HepG2 (cell line): Measurements from ENCODE around the gene EIF2AK2. TPM values are rescaled to one million over a fixed set of nuclear protein-coding genes. Genes with fewer than 3 reads are reported as not detected.

Source experiments
- GABPB1 ChIP-seq: IDR thresholded peaks from 2 replicates; pipeline ENCODE4 v1.6.1; 2016; ENCODE audit warnings: mild to moderate bottlenecking, missing genetic modification reagents, moderate library complexity, missing compliant biosample characterization
- GATAD2A ChIP-seq: IDR thresholded peaks from 2 replicates; pipeline ENCODE4 v1.6.1; 2016
- GFI1 ChIP-seq: sonication (generic); formaldehyde crosslinking; IDR thresholded peaks from 2 replicates; pipeline ENCODE4 v1.5.0; 2020; ENCODE audit warnings: missing genetic modification reagents, mild to moderate bottlenecking, borderline replicate concordance
- KDM5A ChIP-seq: fragments of 200-600 bp; sonication (generic); IDR thresholded peaks from 2 replicates; pipeline ENCODE4 v1.7.0; 2018; ENCODE audit warnings: antibody characterized with exemption, mild to moderate bottlenecking, low read length, borderline replicate concordance
- MAZ ChIP-seq, 2 experiments: sonication (generic) in 1 of 2; formaldehyde crosslinking in 1 of 2; IDR thresholded peaks; 2 replicates each; pipeline versions ENCODE4 v1.5.0 to v1.6.1; 2012 to 2020; ENCODE audit warnings: low read depth in 2 of 2, mild to moderate bottlenecking in 2 of 2, borderline replicate concordance in 1 of 2, improper control_type of control experiment in 1 of 2, low read length in 1 of 2, missing genetic modification reagents in 1 of 2, moderate library complexity in 1 of 2
- MBNL3 ChIP-seq: fragments of 250-450 bp; sonication (Bioruptor Pico); conservative IDR thresholded peaks from 2 replicates; pipeline ENCODE4 v1.8.0; 2022; ENCODE audit warnings: mild to moderate bottlenecking, inconsistent platforms
- RAD51 ChIP-seq: fragments of 450-650 bp; IDR thresholded peaks from 2 replicates; pipeline ENCODE4 v1.6.1; 2016; ENCODE audit warnings: borderline replicate concordance
- SKI ChIP-seq: fragments of 450-650 bp; IDR thresholded peaks from one replicate; pipeline ENCODE4 v1.6.1; 2018; ENCODE audit warnings: mild to moderate bottlenecking; ENCODE audit not compliant: partially characterized antibody
- SMAD3 ChIP-seq: sonication (generic); formaldehyde crosslinking; IDR thresholded peaks from 2 replicates; pipeline ENCODE4 v1.4.0; 2020; ENCODE audit warnings: missing genetic modification reagents
- SOX5 ChIP-seq: IDR thresholded peaks from 2 replicates; pipeline ENCODE4 v1.6.1; 2016; ENCODE audit warnings: borderline replicate concordance
- STAG1 ChIP-seq: sonication (generic); formaldehyde crosslinking; IDR thresholded peaks from 2 replicates; pipeline ENCODE4 v1.4.0; 2020; ENCODE audit warnings: missing genetic modification reagents
- TARDBP ChIP-seq: sonication (generic); formaldehyde crosslinking; IDR thresholded peaks from 2 replicates; pipeline ENCODE4 v1.8.0; 2022; ENCODE audit warnings: mild to moderate bottlenecking, missing genetic modification reagents
- XRCC5 ChIP-seq: fragments of 200-400 bp; formaldehyde crosslinking; optimal IDR thresholded peaks from 2 replicates; pipeline ENCODE3; 2017; ENCODE audit warnings: mild to moderate bottlenecking, low read length
- ZFP37 ChIP-seq: sonication (generic); formaldehyde crosslinking; IDR thresholded peaks from 2 replicates; pipeline ENCODE4 v1.4.0; 2020; ENCODE audit warnings: missing genetic modification reagents, borderline replicate concordance
- ZNF121 ChIP-seq: sonication (generic); formaldehyde crosslinking; IDR thresholded peaks from 2 replicates; pipeline ENCODE4 v1.5.0; 2020; ENCODE audit warnings: mild to moderate bottlenecking, missing genetic modification reagents
- ZNF460 ChIP-seq: sonication (generic); formaldehyde crosslinking; IDR thresholded peaks from 2 replicates; pipeline ENCODE4 v1.5.1; 2020; ENCODE audit warnings: missing genetic modification reagents, mild to moderate bottlenecking, borderline replicate concordance
- ZNF550 ChIP-seq: sonication (generic); formaldehyde crosslinking; IDR thresholded peaks from 2 replicates; pipeline ENCODE4 v1.4.0; 2020; ENCODE audit warnings: mild to moderate bottlenecking, missing genetic modification reagents, borderline replicate concordance
- ZNF772 ChIP-seq: sonication (generic); formaldehyde crosslinking; IDR thresholded peaks from 2 replicates; pipeline ENCODE4 v1.5.0; 2020; ENCODE audit warnings: mild to moderate bottlenecking, missing genetic modification reagents
- polyA plus RNA-seq, 8 experiments: library from polyadenylated mRNA; depleted of rRNA in 3 of 8; stranded (reverse) in 7 of 8; unstranded in 1 of 8; fragments of >200 nt; fragmentation: Illumina TruSeq in 4 of 8; extraction: Trizol in 4 of 8; gene quantifications; 2 replicates each; pipeline versions ENCODE4 v1.2.1 to v1.2.3, GENCODE V29; 2011 to 2016; ENCODE audit warnings: low read depth in 4 of 8, missing spikeins in 1 of 8, mixed read lengths in 1 of 8; ENCODE audit not compliant: insufficient read depth in 1 of 8
- total RNA-seq, 5 experiments: library from RNA; depleted of rRNA; stranded (reverse); fragments of >200 nt; fragmentation: Illumina TruSeq; extraction: Trizol; gene quantifications; 2 replicates each; pipeline ENCODE4 v1.2.3, GENCODE V29; 2016; ENCODE audit warnings: low read depth in 1 of 5
- TF ChIP-seq, protein P1 (sequence below): sonication (generic); formaldehyde crosslinking; IDR thresholded peaks from 2 replicates; pipeline ENCODE4 v1.5.1; 2020; ENCODE audit warnings: missing genetic modification reagents, mild to moderate bottlenecking, borderline replicate concordance
- TF ChIP-seq, protein P2 (sequence below): sonication (generic); formaldehyde crosslinking; IDR thresholded peaks from 2 replicates; pipeline ENCODE4 v1.9.0; 2021; ENCODE audit warnings: missing genetic modification reagents, borderline replicate concordance
- TF ChIP-seq, protein P3 (sequence below): IDR thresholded peaks from 2 replicates; pipeline ENCODE4 v1.6.1; 2016; ENCODE audit warnings: missing compliant biosample characterization, missing genetic modification reagents, borderline replicate concordance
- TF ChIP-seq, protein P4 (sequence below): sonication (generic); formaldehyde crosslinking; IDR thresholded peaks from 2 replicates; pipeline ENCODE4 v1.4.0; 2020; ENCODE audit warnings: missing genetic modification reagents

EIF2AK2 gene
- total and polyA plus RNA-seq, 2 of the 13 experiments (the other 11 are each of a cell fraction or from before 2014, with no cell fraction given): 10.2 to 26.1 TPM

DNA sequence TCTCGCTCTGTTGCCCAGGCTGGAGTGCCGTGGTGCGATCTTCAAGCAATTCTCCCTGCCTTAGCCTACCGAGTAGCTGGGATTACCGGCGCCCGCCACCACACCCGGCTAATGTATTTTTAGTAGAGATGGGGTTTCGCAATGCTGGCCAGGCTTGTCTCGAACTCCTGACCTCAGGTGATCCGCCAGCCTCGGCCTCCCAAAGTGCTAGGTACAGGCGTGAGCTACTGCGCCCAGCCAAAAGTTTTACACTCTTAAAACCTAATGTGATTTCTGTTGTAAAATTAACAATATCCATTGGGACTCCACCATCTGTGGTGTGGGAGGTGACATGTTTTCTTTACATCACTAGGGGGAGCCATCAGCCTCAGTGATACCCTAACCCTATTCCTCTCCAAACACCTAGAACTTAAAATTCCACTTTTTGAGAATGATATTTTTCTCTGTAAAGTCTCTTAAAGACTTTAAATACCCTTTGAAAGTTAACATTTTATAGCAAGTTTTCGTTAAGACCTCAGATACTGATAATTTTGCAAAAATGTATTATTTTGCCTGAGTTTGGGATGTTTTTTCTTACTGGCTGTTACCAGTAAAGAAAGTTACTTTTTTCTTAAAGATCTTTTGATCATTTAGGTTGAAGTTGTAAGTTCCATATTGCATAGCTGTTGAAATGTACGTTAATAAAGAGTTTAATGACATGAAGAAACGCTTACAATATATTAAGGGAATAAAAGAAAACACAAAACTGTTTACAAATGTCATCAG lies 11.6 kb upstream of the EIF2AK2 start (continued):
- TF ChIP-seq, protein P1, sequence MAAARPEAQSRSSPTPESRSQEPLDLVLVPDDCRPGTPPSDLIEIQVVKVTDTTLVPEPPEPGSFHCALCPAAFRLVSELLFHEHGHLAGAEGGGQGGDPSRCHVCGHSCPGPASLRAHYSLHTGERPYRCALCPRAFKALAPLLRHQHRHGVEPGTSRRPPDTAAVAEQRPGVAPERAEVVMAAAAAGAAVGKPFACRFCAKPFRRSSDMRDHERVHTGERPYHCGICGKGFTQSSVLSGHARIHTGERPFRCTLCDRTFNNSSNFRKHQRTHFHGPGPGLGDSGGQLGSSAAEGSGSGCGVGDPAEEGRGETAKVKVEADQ (CRISPR knock-in tag): no peak
- TF ChIP-seq ZNF550 (CRISPR knock-in tag): no peak
- TF ChIP-seq, protein P2, sequence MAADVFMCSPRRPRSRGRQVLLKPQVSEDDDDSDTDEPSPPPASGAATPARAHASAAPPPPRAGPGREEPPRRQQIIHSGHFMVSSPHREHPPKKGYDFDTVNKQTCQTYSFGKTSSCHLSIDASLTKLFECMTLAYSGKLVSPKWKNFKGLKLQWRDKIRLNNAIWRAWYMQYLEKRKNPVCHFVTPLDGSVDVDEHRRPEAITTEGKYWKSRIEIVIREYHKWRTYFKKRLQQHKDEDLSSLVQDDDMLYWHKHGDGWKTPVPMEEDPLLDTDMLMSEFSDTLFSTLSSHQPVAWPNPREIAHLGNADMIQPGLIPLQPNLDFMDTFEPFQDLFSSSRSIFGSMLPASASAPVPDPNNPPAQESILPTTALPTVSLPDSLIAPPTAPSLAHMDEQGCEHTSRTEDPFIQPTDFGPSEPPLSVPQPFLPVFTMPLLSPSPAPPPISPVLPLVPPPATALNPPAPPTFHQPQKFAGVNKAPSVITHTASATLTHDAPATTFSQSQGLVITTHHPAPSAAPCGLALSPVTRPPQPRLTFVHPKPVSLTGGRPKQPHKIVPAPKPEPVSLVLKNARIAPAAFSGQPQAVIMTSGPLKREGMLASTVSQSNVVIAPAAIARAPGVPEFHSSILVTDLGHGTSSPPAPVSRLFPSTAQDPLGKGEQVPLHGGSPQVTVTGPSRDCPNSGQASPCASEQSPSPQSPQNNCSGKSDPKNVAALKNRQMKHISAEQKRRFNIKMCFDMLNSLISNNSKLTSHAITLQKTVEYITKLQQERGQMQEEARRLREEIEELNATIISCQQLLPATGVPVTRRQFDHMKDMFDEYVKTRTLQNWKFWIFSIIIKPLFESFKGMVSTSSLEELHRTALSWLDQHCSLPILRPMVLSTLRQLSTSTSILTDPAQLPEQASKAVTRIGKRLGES: no peak
- TF ChIP-seq, protein P3, sequence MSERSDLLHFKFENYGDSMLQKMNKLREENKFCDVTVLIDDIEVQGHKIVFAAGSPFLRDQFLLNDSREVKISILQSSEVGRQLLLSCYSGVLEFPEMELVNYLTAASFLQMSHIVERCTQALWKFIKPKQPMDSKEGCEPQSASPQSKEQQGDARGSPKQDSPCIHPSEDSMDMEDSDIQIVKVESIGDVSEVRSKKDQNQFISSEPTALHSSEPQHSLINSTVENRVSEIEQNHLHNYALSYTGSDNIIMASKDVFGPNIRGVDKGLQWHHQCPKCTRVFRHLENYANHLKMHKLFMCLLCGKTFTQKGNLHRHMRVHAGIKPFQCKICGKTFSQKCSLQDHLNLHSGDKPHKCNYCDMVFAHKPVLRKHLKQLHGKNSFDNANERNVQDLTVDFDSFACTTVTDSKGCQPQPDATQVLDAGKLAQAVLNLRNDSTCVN (CRISPR knock-in tag): 0 out of 2 replicates have a peak, but pooled peaks have one; percentile 27
- no peak for TF ChIP-seq MBNL3 (CRISPR knock-in tag)
- TF ChIP-seq KDM5A: no peak
- TF ChIP-seq SMAD3: 0 out of 2 replicates have a peak, but pooled peaks have one; percentile 20
- no peak for TF ChIP-seq SKI
- 0 out of 2 replicates have a peak, but pooled peaks have one; percentile 8 for TF ChIP-seq SOX5 (CRISPR knock-in tag)
- TF ChIP-seq ZNF121: peak; percentile 19; the same call in 1 of the 2 replicates
- TF ChIP-seq, protein P4, sequence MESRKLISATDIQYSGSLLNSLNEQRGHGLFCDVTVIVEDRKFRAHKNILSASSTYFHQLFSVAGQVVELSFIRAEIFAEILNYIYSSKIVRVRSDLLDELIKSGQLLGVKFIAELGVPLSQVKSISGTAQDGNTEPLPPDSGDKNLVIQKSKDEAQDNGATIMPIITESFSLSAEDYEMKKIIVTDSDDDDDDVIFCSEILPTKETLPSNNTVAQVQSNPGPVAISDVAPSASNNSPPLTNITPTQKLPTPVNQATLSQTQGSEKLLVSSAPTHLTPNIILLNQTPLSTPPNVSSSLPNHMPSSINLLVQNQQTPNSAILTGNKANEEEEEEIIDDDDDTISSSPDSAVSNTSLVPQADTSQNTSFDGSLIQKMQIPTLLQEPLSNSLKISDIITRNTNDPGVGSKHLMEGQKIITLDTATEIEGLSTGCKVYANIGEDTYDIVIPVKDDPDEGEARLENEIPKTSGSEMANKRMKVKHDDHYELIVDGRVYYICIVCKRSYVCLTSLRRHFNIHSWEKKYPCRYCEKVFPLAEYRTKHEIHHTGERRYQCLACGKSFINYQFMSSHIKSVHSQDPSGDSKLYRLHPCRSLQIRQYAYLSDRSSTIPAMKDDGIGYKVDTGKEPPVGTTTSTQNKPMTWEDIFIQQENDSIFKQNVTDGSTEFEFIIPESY (CRISPR knock-in tag): peak; percentile 41; the same call in 1 of the 2 replicates
- peak; percentile 78 for TF ChIP-seq STAG1 (CRISPR knock-in tag)
- TF ChIP-seq MAZ (IDR thresholded peaks at IDR 0.05; ENCODE audit: borderline replicate concordance, low read depth, low read length): no peak
- TF ChIP-seq MAZ (CRISPR knock-in tag; IDR thresholded peaks at IDR 0.05; ENCODE audit: low read depth): no peak
- TF ChIP-seq RAD51: no peak
- TF ChIP-seq GFI1 (CRISPR knock-in tag): no peak
- peak; percentile 15 for TF ChIP-seq XRCC5
- TF ChIP-seq GATAD2A (CRISPR knock-in tag): 0 out of 2 replicates have a peak, but pooled peaks have one; percentile 25
- no peak for TF ChIP-seq ZNF772
- no peak for TF ChIP-seq ZFP37 (CRISPR knock-in tag)
- TF ChIP-seq ZNF460: peak; percentile 77; the same call in 1 of the 2 replicates
- 0 out of 2 replicates have a peak, but pooled peaks have one; percentile 29 for TF ChIP-seq TARDBP
- no peak for TF ChIP-seq GABPB1
